NT2/D1 (cell line): ENCODE data around the gene ICAM3.

Experiments used
- SUZ12 ChIP-seq: IDR thresholded peaks from 2 replicates; pipeline ENCODE4 v1.6.1; 2011; ENCODE audit not compliant: insufficient read length, insufficient read depth; ENCODE audit errors: extremely low read depth
- YY1 ChIP-seq: IDR thresholded peaks from 2 replicates; pipeline ENCODE4 v1.6.1; 2011; ENCODE audit not compliant: insufficient read length, insufficient read depth
- ZNF274 ChIP-seq: IDR thresholded peaks from 2 replicates; pipeline ENCODE4 v1.6.1; 2011; ENCODE audit warnings: mild to moderate bottlenecking, low read depth, low read length

- TF ChIP-seq YY1 (peak; percentile 94), ZNF274 (no peak), SUZ12 (no peak)
These were observed 23.8 kb downstream of the ICAM3 start, which contains the start of gene FDX2 for GRCh38 chr19:10315335-10316214.
